Neural progenitor cell (in vitro differentiated cells): ENCODE results near the gene OR51E1.

Experiments used
- EZH2 ChIP-seq: fragments of 200-600 bp; sonication (generic); IDR thresholded peaks from 2 replicates; pipeline ENCODE4 v1.6.1; 2017; ENCODE audit warnings: antibody characterized with exemption, mild to moderate bottlenecking, moderate library complexity
- EZH2phosphoT487 ChIP-seq: fragments of 200-600 bp; sonication (generic); IDR thresholded peaks from 2 replicates; pipeline ENCODE4 v1.6.1; 2017; ENCODE audit warnings: antibody characterized with exemption
- TF ChIP-seq, protein P1 (sequence below): fragments of 200-600 bp; sonication (generic); IDR thresholded peaks from 2 replicates; pipeline ENCODE4 v1.5.1; 2017; ENCODE audit warnings: antibody characterized with exemption, mild to moderate bottlenecking

DNA sequence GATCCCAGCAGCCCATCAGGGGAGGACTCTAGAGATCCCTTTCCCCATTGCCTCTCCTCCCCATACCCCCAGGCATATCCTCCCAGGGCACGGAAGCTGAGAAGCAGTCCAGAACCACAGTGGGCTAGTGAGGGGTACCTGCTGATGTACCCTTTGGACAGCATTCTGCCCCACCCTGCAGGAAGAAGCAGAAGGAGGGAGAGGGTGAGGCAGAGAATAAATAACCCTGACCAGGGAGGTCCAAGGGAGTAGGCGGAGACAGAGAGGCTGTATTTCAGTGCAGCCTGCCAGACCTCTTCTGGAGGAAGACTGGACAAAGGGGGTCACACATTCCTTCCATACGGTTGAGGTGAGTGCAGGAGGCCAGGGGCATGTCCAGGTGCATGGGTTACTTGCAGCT lies at the start of gene OR51E1:
- TF ChIP-seq, protein P1, sequence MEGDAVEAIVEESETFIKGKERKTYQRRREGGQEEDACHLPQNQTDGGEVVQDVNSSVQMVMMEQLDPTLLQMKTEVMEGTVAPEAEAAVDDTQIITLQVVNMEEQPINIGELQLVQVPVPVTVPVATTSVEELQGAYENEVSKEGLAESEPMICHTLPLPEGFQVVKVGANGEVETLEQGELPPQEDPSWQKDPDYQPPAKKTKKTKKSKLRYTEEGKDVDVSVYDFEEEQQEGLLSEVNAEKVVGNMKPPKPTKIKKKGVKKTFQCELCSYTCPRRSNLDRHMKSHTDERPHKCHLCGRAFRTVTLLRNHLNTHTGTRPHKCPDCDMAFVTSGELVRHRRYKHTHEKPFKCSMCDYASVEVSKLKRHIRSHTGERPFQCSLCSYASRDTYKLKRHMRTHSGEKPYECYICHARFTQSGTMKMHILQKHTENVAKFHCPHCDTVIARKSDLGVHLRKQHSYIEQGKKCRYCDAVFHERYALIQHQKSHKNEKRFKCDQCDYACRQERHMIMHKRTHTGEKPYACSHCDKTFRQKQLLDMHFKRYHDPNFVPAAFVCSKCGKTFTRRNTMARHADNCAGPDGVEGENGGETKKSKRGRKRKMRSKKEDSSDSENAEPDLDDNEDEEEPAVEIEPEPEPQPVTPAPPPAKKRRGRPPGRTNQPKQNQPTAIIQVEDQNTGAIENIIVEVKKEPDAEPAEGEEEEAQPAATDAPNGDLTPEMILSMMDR = no peak
- TF ChIP-seq EZH2 (no peak), EZH2phosphoT487 (no peak)
